ENCODE measurements around the gene WARS2.
"Not testable (repeated sequence)": the region's sequence is repeated elsewhere in the genome, so short reads cannot be mapped to it uniquely, and the experiment has no call there.

WARS2 gene

GRCh38 chr1:119140177-119141019, at the start of gene WARS2:
Gene WARS2, minus strand, starts transcription at chr1:119140653. Its CDS starts 9 bp downstream, at chr1:119140644.
- peak; percentile 98 for DNase-seq

GRCh38 chr1:119188926-119189325, 48.5 kb upstream of the WARS2 start:
- DNase-seq: no peak

- DNase-seq: no peak
Measured at GRCh38 chr1:119187416-119187815, 47.0 kb upstream of the WARS2 start.

GRCh38 chr1:119186471-119186870, 46.0 kb upstream of the WARS2 start:
- DNase-seq: no peak

GRCh38 chr1:119184972-119185371, 44.5 kb upstream of the WARS2 start:
- no peak for DNase-seq

GRCh38 chr1:119181218-119181617, 40.8 kb upstream of the WARS2 start:
- no peak for DNase-seq

GRCh38 chr1:119179051-119179450, 38.6 kb upstream of the WARS2 start:
- DNase-seq: no peak

- DNase-seq: not testable (repeated sequence)
Measured at GRCh38 chr1:119172927-119173326, 32.5 kb upstream of the WARS2 start.

- DNase-seq: not testable (repeated sequence)
Measured at GRCh38 chr1:119171381-119172010, 31.0 kb upstream of the WARS2 start.

GRCh38 chr1:119163396-119163795, 22.9 kb upstream of the WARS2 start:
- no peak for DNase-seq

GRCh38 chr1:119160866-119161265, 20.4 kb upstream of the WARS2 start:
- DNase-seq: no peak

GRCh38 chr1:119160409-119160808, 20.0 kb upstream of the WARS2 start:
- no peak for DNase-seq

- no peak for DNase-seq
Measured at GRCh38 chr1:119159966-119160365, 19.5 kb upstream of the WARS2 start.

GRCh38 chr1:119159111-119159510, 18.7 kb upstream of the WARS2 start:
- DNase-seq: no peak

- DNase-seq: not testable (repeated sequence)
Measured at GRCh38 chr1:119156761-119157160, 16.3 kb upstream of the WARS2 start.

GRCh38 chr1:119155069-119155468, 14.6 kb upstream of the WARS2 start:
- not testable (repeated sequence) for DNase-seq

GRCh38 chr1:119150150-119150549, 9.7 kb upstream of the WARS2 start:
- DNase-seq: no peak

GRCh38 chr1:119147661-119148090, 7.2 kb upstream of the WARS2 start:
- no peak for DNase-seq

GRCh38 chr1:119146466-119146865, 6.0 kb upstream of the WARS2 start:
- no peak for DNase-seq

GRCh38 chr1:119144813-119145212, 4.4 kb upstream of the WARS2 start:
- no peak for DNase-seq

- DNase-seq: no peak
Measured at GRCh38 chr1:119143706-119144105, 3.3 kb upstream of the WARS2 start.

- DNase-seq: no peak
Measured at GRCh38 chr1:119141660-119142059, 1.2 kb upstream of the WARS2 start.

GRCh38 chr1:119141020-119141424, 569 bp upstream of the WARS2 start:
- peak; percentile 53 for DNase-seq

- DNase-seq: peak; percentile 77
Measured at GRCh38 chr1:119139857-119140176, 636 bp downstream of the WARS2 start.
